A673 (cell line): Measurements from ENCODE around the gene TRIM40. TPM values are rescaled to one million over a fixed set of nuclear protein-coding genes. Genes with fewer than 3 reads are reported as not detected.

Source experiments
- BruUV-seq: library from RNA; stranded (reverse); fragments of 400-500 nt; replicated peaks from 2 replicates; lab custom pipeline; 2021; lab: Mats Ljungman, UMichigan
- CTCF ChIA-PET: fragments of 300-600 bp; sonication (Branson Sonifier 250); formaldehyde crosslinking; loops from one replicate; lab custom pipeline; 2022; ENCODE audit warnings: antibody characterized with exemption; lab: Charles Lee
- POLR2A ChIA-PET: fragments of 300-600 bp; sonication (Branson Sonifier 250); formaldehyde crosslinking; loops from one replicate; lab custom pipeline; 2022; ENCODE audit warnings: antibody characterized with exemption; ENCODE audit not compliant: low non-redundant PET; lab: Charles Lee
- DNase-seq: peaks from one replicate; pipeline ENCODE4 v3.0.0-alpha.2; 2015; ENCODE audit warnings: low spot score
- H3K27ac ChIP-seq: fragments of 200-600 bp; sonication (generic); 2 replicates; pipeline ENCODE4 v1.5.1; 2016; ENCODE audit warnings: mixed run types, low read depth, mild to moderate bottlenecking, mixed read lengths, antibody characterized with exemption, low read length; ENCODE audit not compliant: poor library complexity, severe bottlenecking
- H3K27me3 ChIP-seq: fragments of 200-600 bp; sonication (generic); replicated peaks from 2 replicates; pipeline ENCODE4 v1.6.1; 2017; ENCODE audit warnings: mixed run types, low read depth, mild to moderate bottlenecking, mixed read lengths, antibody characterized with exemption, low read length; ENCODE audit not compliant: insufficient read depth, poor library complexity
- H3K36me3 ChIP-seq: fragments of 200-600 bp; sonication (generic); 2 replicates; pipeline ENCODE4 v1.6.1; 2016; ENCODE audit warnings: mixed run types, mild to moderate bottlenecking, mixed read lengths, antibody characterized with exemption, low read length; ENCODE audit not compliant: insufficient read depth, poor library complexity, severe bottlenecking
- H3K4me1 ChIP-seq: fragments of 200-600 bp; sonication (generic); 2 replicates; pipeline ENCODE4 v1.6.1; 2017; ENCODE audit warnings: mixed run types, mild to moderate bottlenecking, mixed read lengths, antibody characterized with exemption, low read length; ENCODE audit not compliant: insufficient read depth, poor library complexity, severe bottlenecking
- H3K4me3 ChIP-seq: fragments of 200-600 bp; sonication (generic); 2 replicates; pipeline ENCODE4 v1.5.1; 2016; ENCODE audit warnings: low read depth, mixed run types, mild to moderate bottlenecking, mixed read lengths, low read length; ENCODE audit not compliant: poor library complexity, severe bottlenecking
- H3K9me3 ChIP-seq: fragments of 200-600 bp; sonication (generic); 2 replicates; pipeline ENCODE4 v1.6.1; 2016; ENCODE audit warnings: mixed run types, low read depth, mild to moderate bottlenecking, mixed read lengths, antibody characterized with exemption, low read length; ENCODE audit not compliant: poor library complexity, severe bottlenecking
- CTCF ChIP-seq: fragments of 300-800, 200-600 bp; sonication (generic); conservative IDR thresholded peaks from 2 replicates; pipeline ENCODE4 v1.5.1; 2017; ENCODE audit warnings: low read depth, mild to moderate bottlenecking, antibody characterized with exemption, low read length, moderate library complexity, mixed read lengths
- EZH2 ChIP-seq: fragments of 200-600 bp; sonication (generic); IDR thresholded peaks from 2 replicates; pipeline ENCODE4 v1.6.1; 2017; ENCODE audit warnings: borderline replicate concordance, low read depth, mild to moderate bottlenecking, mixed read lengths, antibody characterized with exemption, low read length; ENCODE audit not compliant: poor library complexity, severe bottlenecking
- intact Hi-C: fragments of 100-400 bp; cut with micrococcal nuclease; formaldehyde crosslinking; loops from one replicate; pipeline ENCODE4 v1.10.0; 2022; ENCODE audit not compliant: unreplicated experiment
- total RNA-seq: library from RNA; stranded (reverse); gene quantifications from 2 replicates; pipeline ENCODE4 v1.2.3, GENCODE V29; 2021

The TRIM40 gene
- total RNA-seq, 1 experiment from 2014 or later = not detected

GRCh38 chr6:30175765-30176164 lies 39.8 kb downstream of the TRIM40 start:
- no peak overlapping the region for H3K27ac ChIP-seq
- CTCF ChIA-PET = no interaction called here
- BruUV-seq = no TSS peak
- no peaks in the 10 kb centered on the region for H3K4me1 ChIP-seq
- POLR2A ChIA-PET = no interaction called here
- no peak overlapping the region for H3K4me3 ChIP-seq
- DNase-seq = no peak
- intact Hi-C loops = no loop called here
- H3K9me3 ChIP-seq = peaks cover 12% of the 10 kb centered on the region
- no peak for TF ChIP-seq EZH2
- TF ChIP-seq CTCF = no peak
- no peaks in the 10 kb centered on the region for H3K36me3 ChIP-seq
- peaks cover 81% of the 10 kb centered on the region for H3K27me3 ChIP-seq

GRCh38 chr6:30178837-30179236 lies 42.9 kb downstream of the TRIM40 start:
- POLR2A ChIA-PET = no interaction called here
- TF ChIP-seq CTCF (no peak), EZH2 (no peak)

DNA sequence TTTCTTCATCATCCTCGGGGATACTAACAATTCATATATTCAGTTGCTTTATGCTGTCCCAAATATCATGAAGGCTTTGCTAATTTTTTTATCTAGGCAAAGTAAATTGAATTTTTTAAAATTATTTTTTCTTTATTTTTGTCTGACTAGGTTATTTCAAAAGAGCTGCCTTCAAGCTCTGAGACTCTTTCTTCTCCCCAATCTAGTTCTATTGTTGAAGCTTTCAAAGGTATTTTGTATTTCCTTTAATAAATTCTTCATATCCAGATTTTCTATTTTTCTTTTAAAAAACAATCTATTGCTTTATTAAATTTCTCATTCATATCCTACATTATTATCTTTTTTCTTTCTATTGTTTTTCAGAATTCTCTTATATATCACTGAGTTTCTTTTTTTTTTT lies 44.2 kb downstream of the TRIM40 start:
- peaks cover under 1% of the 10 kb centered on the region for H3K36me3 ChIP-seq
- H3K27me3 ChIP-seq = peaks cover 42% of the 10 kb centered on the region
- H3K4me1 ChIP-seq = no peaks in the 10 kb centered on the region
- BruUV-seq = no TSS peak
- H3K4me3 ChIP-seq = no peak overlapping the region
- ChIA-PET POLR2A (no interaction called here), CTCF (no interaction called here)
- no peak for DNase-seq
- peaks cover 12% of the 10 kb centered on the region for H3K9me3 ChIP-seq
- TF ChIP-seq EZH2 (no peak), CTCF (no peak)
- intact Hi-C loops = no loop called here
- H3K27ac ChIP-seq = no peak overlapping the region

More at GRCh38 chr6:30178837-30179236, 42.9 kb downstream of the TRIM40 start:
- intact Hi-C loops = no loop called here
- Histone ChIP-seq H3K36me3 (no peaks in the 10 kb centered on the region), H3K9me3 (peaks cover 12% of the 10 kb centered on the region), H3K4me3 (no peak overlapping the region), H3K4me1 (no peaks in the 10 kb centered on the region), H3K27ac (no peak overlapping the region), H3K27me3 (peaks cover 55% of the 10 kb centered on the region)
- DNase-seq = no peak
- CTCF ChIA-PET = no interaction called here
- no TSS peak for BruUV-seq
